Measurements from ENCODE around the gene DNER.
"Not testable (repeated sequence)": the region's sequence is repeated elsewhere in the genome, so short reads cannot be mapped to it uniquely, and the experiment has no call there.

DNA sequence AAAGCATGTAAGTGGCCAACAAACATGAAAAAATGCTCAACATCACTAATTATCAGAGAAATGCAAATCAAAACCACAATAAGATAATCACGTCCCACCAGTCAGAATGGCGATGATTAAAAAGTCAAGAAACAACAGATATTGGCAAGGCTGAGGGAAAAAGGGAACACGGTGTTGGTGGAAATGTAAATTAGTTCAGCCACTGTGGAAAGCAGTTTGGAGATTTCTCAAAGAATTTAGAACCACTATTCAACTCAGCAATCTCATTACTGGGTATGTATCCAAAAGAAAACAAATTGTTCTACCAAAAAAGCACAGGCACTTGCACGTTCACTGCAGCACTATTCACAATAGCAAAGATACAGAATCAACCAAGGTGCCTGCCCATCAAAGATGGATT, 341.0 kb downstream of the DNER start:
- not testable (repeated sequence) for TF ChIP-seq YY1 (IDR thresholded peaks at IDR 0.05; ENCODE audit: insufficient read depth, insufficient read length); ZNF274 (IDR thresholded peaks at IDR 0.05; ENCODE audit: low read depth, low read length)
